ENCODE data around the gene DNAJC17. TPM values are rescaled to one million over a fixed set of nuclear protein-coding genes. Genes with fewer than 3 reads are reported as not detected.
A peak's percentile ranks its signal among the peaks of the same experiment; 100 is the strongest.

The DNAJC17 gene
- total RNA-seq, 1 donor from 2014 or later, result 43.2 TPM

GRCh38 chr15:40763801-40764628 lies 43.3 kb downstream of the DNAJC17 start, which contains the start of gene GCHFR:
Gene GCHFR (plus strand): TSS chr15:40764068. CDS start chr15:40764181, 113 bp downstream.
- H3K4me3 ChIP-seq (ENCODE audit: low read depth, low read length), result peak within 1 kb of the TSS; percentile 64

DNA sequence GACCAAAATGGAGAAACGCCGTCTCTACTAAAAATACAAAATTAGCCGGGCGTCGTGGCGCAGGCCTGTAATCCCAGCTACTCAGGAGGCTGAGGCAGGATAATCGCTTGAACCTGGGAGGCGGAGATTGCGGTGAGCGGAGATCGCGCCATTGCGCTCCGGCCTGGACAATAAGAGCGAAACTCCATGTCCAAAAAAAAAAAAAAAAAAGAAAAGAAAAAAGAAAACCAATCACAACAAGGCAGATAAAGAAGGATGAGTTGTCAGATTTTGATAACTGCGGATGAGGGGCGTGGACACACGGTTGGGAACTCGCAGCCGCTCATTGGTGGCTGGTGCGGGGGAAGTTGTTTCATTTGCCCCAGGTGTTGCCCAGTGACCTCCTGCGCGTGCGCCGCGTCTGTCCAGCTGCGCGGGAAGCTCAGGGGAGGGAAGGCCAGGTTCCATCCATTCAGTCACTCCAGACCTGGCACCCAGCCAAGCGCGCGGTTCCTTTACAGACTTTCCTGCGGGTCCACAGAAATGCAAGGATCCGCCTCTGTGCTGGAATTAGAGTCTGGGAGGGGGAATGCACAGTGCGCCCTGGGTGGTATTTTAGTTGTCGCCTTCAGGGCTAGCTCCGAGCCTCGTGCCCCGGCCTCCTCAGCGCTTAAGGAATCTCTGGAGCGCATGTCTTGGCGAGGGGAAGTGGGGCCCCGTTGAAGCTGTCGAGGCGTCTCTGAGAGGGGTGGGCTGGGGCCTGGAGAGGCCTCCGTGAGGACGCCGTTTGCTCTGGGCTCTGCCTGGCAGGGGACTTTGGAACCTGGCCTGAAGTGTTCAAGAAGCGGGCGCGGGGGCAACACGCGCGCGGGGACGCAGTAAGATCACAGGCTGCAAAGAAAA lies 44.1 kb downstream of the DNAJC17 start:
- no peak for TF ChIP-seq CTCF (conservative IDR thresholded peaks at IDR 0.05; ENCODE audit: low read depth, low read length)
- DNase-seq (ENCODE audit: low read depth), result no peak
- peak overlapping the region; percentile 64 for H3K4me3 ChIP-seq (ENCODE audit: low read depth, low read length)

More at GRCh38 chr15:40763801-40764628, 43.3 kb downstream of the DNAJC17 start, which contains the start of gene GCHFR:
- DNase-seq (ENCODE audit: low read depth), result no peak
- TF ChIP-seq CTCF (conservative IDR thresholded peaks at IDR 0.05; ENCODE audit: low read depth, low read length), result peak; percentile 29

DNA sequence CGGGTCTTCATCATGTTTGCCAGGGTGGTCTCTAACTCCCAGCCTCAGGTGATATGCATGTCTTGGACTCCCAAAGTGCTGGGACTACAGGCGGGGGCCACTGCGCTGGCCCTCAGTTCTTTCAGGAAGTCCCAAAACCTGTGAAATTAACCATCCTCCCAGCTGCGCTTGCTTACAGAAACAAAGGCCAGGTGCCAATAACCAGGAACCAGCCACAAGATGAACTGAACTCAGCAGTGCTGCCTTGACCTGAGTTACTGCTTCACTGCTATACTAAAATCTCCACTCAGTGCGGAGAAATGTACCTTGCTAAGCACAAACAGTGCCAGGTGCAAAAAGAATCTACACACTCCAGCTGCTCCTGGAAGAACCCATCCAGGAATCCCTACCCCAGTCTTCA lies 47.3 kb downstream of the DNAJC17 start:
- no peak for DNase-seq (ENCODE audit: low read depth)
- no peak for TF ChIP-seq CTCF (conservative IDR thresholded peaks at IDR 0.05; ENCODE audit: low read depth, low read length)
- no peak overlapping the region for H3K4me3 ChIP-seq (ENCODE audit: low read depth, low read length)

DNA sequence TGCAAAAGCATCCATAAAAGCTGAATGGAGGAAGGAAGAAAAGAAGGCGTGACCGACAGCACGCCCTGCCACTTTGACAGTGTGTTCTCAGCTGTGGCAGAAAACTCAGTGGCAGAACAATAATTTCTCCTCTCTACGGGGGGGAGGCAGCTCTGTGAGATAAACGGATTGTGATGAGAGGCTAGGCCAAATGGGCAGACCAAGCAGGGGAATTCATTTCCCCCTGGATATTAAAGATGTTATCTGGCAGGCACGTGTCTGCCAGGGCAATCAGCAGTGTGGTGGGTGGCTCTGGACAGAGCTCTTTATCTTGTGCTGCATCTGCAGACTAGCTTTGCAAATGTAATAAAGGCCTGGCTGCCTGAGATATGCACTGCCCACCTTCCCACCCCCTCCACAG lies 50.3 kb downstream of the DNAJC17 start:
- no peak for TF ChIP-seq CTCF (conservative IDR thresholded peaks at IDR 0.05; ENCODE audit: low read depth, low read length)
- no peak for DNase-seq (ENCODE audit: low read depth)
- no peak overlapping the region for H3K4me3 ChIP-seq (ENCODE audit: low read depth, low read length)

GRCh38 chr15:40755812-40756208 lies 51.5 kb downstream of the DNAJC17 start:
- DNase-seq (ENCODE audit: low read depth), result no peak
- peak overlapping the region; percentile 87 for H3K4me3 ChIP-seq (ENCODE audit: low read depth, low read length)
- TF ChIP-seq CTCF (conservative IDR thresholded peaks at IDR 0.05; ENCODE audit: low read depth, low read length), result no peak

DNA sequence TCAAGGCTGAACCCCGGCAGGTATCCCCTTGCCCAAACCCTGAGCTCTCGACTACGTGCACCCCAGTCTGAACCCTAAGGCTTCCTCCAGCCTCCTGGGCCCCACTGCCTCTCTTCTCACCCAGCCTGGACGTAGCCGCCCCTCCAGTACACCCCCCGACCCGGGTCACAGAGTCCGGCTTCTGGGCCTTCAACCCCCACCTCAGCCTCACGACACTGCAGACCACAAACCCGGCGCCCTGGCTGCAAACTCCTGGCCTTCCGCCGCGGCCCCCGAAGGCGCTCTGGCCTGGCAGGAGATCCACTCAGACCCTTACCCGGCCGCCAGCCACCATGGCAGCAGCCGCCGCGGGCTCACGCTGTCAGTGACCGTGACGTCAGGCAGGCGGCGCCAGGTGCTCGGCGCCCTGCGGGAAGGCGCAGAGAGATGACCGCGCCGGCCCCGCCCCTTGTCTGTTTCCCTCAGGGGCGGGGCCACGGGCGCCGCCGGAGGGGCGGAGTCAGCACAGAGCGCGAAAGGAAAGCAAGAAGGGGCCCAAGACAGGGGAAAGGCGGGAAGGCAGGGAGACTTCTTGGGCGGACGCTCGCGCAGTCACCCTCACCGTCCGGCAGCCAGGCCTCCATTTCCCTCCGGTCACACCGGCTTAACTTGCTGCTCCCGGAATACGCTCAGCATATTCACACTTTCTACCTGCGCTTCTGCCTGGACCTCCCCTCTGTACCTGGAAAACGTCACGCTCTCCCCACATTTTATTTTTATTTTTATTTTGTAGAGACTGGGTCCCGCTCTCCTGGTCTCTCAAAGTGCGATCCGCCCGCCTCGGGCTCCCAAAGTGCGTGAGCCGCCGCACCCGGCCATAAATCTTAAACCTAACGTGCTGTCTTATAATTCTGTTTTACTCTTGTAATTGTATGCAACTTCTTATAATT lies 52.1 kb downstream of the DNAJC17 start, which contains the start of gene RMDN3:
Gene RMDN3 (minus strand): TSS at position 372 of the 929 bp plus-strand sequence. CDS start 471 bp downstream, outside the sequence.
- no peak for DNase-seq (ENCODE audit: low read depth)
- peak within 1 kb of the TSS; percentile 87 for H3K4me3 ChIP-seq (ENCODE audit: low read depth, low read length)
- TF ChIP-seq CTCF (conservative IDR thresholded peaks at IDR 0.05; ENCODE audit: low read depth, low read length), result no peak
